GM18909 (cell line): ENCODE data around the gene IER3IP1.
"Not testable (repeated sequence)": the region's sequence is repeated elsewhere in the genome, so short reads cannot be mapped to it uniquely, and the experiment has no call there.

Experiments
- ATAC-seq: cut with Tn5 transposase; IDR thresholded peaks from one replicate; pipeline ENCODE4 v1.9.1; 2021; ENCODE audit warnings: mild to moderate bottlenecking; ENCODE audit not compliant: unreplicated experiment, poor library complexity

IER3IP1 gene

DNA sequence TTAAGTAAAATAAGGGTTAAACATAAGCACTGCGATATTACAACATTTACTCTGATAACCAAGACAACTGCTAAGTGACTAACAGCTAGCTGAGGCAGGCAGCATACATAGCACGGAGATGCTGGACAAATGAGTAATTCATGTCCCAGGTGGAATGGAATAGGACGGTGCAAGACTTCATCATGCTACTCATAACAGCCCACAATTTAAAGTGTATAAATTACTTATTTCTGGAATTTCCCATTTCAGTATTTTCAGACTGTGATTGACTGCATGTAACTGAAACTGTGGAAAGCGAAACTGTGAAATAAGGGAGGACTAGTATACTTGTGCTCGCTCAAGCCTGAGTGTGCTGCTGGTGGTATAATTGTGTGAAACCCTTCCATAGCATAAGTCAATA, 12.9 kb downstream of the IER3IP1 start:
- ATAC-seq = peak; percentile 83

DNA sequence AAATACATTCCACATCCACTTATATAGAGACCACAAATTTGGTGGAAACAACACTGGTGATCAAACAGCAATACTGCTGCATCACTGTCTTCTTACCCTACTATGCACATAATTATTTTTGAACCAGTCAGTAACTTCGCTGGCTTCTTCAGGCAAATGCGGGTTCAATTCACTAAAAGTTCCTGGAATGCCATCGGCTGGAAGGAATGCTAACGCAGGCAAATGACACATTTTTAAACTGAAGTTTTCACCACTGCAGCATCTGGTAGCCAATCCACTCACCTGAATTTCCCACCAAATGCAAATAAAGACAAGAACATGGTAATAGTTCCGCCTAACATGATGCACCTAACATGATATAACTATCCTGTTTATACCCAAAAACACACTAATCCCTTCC, 15.9 kb downstream of the IER3IP1 start:
- ATAC-seq = no peak

DNA sequence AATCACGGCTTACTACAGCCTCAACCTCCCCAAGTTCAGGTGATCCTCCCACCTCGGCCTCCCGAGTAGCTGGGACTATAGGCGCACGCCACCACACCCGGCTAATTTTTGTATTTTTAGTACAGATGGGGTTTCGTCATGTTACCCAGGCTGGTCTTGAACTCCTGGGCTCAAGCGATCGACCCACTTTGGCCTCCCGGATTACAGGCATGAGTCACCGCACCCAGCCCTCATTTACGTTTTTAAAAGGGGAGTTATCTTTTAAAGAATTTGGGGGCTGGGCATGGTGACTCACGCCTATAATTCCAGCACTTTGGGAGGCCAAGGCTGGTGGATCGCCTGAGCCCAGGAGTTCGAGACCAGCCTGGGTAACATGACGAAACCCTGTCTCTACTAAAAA, 17.8 kb downstream of the IER3IP1 start:
- not testable (repeated sequence) for ATAC-seq

DNA sequence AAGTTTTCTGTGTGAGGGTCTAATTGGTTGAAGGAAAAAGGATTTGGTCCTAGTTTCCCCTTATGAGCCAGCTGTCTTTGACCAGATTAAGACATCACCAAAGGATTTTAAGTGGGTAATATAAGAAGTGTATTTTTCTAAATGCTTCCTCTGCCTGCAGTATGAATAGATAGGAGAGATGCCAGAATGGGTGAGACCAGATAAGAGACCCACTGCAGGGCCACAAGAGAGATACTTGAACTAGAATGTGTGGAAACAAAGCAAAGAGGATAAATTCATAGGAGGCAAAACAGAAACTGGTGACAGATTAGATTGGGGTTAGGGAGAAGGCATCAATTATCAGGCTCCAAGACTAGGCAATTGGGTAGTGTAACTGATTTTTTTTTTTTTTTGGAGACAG, 24.7 kb downstream of the IER3IP1 start:
- ATAC-seq = no peak

DNA sequence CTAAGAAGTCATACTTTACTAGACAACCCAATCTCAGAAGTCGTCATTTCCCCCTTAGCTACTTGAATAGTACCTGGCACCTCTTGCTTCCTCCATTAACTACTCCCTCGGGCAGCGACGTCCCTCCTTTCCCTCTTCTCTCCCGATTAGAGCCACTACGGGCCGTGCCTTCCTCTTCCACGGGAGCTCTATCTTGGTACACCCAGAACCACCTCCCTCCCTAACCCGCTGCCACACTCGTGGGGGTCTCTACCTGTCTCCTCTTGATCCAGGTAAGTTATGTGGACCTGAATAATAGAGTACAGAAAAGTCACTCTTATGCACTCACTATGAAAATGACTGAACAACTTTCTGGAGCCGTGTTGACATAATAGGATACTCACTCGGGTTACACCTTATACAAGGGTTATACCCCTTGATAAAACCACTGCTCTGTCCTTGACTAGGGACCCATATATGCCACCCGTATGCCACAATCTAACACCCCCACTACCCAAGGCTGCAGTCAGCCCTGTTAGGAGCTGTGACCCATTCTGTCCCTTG, 25.3 kb downstream of the IER3IP1 start:
- ATAC-seq = peak; percentile 12

DNA sequence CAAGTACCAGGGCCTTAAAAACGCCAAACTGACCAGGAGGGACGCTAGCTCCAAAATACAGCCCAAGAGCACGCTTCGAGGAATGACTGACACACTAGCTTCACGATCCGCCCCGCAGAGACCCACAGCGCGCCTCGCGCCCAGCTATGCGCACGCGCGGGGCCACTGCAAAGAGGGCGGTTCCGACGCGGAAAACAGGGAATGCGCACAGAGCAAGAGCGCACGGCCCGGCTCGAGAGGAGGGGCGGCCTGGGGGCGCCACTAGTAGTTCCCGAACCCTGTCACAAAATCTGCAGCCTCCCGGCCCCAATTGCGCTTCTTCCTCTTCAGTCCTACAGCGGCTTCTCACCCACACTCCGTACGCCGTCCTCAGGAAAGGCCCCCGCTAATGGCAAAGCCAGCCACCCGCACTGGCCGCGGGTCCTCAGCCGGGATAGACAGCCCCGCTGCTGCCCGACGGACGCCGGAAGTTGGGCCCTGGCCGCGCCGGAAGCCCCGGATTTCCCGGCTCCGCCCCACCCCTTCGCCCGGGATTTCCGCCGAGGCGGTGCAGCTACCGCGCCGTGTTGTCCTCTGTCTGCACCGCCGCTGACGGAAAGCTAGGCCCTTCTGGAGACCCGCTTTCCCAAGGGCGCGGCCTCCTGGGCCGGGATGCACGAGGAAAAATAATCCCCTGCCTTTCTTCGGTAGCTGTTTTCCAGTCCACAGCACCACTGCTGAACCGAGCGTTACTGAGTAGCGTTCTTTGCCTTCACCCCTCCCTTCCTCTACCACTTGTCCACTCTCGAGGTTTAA, 25.9 kb downstream of the IER3IP1 start, which contains the start of gene HDHD2:
Gene HDHD2 (minus strand): TSS at position 472 of the 795 bp plus-strand sequence. CDS start 14,061 bp downstream, outside the sequence.
- peak; percentile 88 for ATAC-seq

DNA sequence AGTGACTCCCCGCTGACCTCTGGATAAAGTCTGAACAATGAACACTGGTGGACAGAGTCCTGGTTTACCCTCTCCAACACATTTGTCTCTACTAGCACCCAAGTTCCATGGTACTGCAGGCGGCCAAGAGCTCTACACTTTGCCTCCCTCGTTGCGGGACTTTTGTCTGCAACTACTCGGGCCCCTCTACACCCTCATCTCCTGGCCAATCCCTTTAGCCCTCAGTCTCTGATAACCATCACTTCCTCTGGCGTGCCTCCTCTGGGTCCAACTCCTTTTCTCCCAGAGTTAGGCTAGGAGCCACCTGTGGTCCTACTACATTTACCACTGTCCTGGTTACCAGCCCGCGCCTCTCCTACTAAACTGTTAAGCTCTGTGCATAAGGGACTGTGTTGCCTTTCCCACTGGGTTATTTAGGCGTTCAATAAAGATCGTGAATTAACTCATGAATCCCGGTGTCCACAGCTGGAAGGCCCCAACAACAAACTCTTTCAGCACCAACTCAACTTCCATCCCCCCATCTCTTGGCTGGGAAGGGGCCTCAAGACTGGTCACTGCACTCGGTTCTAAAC, 26.6 kb downstream of the IER3IP1 start:
- no peak for ATAC-seq

DNA sequence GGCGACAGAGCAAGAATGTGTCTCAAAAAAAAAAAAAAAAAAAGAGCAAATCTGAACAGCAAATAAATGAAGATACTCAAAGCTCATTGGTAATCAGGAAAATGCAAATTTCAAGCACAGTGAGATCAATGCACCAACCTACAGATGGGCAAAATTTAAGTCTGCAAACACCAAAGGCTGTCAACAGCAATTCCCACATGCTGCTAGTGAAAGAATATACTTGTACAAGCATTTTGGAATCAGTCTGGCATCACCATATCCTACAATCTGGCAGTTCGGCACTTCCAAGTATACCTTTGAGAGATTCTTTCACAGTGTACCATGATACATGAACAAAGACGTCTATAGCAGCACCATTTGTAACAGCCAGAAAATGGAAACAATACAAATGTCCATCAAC, 30.0 kb downstream of the IER3IP1 start:
- ATAC-seq = no peak

DNA sequence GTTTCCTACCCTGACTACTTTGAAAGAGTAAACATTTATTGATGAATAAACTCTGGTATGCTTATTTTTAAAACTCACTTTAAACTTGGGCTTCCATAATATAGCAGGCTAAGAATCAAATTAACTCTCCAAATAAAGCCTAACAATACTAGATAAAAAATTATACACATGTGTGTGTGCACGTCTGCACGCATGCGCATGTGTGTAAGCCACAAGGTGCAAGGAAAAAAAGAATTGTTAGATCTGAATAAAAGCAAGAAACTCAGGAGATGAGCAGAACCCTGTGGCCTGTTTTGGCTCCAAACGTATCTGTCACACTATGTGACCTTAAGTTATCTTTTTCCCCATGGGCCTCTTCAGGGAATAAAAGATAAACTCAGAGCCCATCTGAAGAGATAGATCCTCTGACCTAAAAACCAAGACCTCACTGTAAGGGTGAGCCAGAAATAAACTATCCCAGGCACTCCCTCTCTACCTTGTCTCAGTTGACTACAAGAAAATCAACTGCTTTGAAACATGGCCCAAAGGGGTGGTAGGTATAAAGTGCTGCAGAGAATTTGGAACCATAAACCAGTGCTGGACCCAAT, 32.2 kb downstream of the IER3IP1 start:
- no peak for ATAC-seq

DNA sequence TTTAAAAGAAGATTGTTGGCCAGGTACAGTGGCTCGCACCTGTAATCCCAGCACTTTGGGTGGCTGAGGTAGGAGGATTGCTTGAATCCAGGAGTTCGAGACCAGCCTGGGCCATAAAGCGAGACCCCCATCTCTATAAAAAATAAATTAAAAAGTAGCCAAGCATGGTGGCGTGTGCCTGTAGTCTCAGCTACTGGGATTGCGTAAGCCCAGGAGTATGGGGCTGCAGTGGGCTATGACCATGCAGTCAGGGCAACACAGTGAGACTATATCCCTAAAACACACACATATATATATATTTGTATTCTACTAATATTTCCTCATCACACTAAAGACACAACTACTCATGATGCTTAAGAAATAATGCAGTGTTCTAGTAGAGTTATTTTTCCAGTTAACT, 33.0 kb downstream of the IER3IP1 start:
- no peak for ATAC-seq

GRCh38 chr18:47141289-47141688, 34.9 kb downstream of the IER3IP1 start:
- ATAC-seq = no peak

GRCh38 chr18:47121146-47121545, 55.0 kb downstream of the IER3IP1 start:
- no peak for ATAC-seq

DNA sequence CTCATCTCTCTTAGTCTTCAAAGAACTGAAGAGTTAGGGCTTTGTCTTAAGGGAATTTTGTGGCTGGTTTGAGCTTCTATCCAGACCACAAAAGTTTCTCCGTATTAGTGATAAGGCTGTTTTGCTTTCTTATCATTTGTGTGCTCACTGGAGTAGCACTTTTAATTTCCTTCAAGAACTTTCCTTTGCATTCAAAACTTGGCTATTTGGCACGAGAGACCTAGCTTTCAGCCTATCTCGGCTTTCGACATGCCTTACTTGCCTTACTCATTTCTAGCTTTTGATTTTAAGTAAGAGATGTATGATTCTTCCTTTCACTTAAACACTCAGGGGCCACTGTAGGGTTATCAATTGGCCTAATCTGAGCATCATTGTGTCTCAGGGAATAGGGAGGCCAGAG, 55.7 kb downstream of the IER3IP1 start:
- peak; percentile 84 for ATAC-seq

- no peak for ATAC-seq
Observed at GRCh38 chr18:47118981-47119380, 57.2 kb downstream of the IER3IP1 start.

DNA sequence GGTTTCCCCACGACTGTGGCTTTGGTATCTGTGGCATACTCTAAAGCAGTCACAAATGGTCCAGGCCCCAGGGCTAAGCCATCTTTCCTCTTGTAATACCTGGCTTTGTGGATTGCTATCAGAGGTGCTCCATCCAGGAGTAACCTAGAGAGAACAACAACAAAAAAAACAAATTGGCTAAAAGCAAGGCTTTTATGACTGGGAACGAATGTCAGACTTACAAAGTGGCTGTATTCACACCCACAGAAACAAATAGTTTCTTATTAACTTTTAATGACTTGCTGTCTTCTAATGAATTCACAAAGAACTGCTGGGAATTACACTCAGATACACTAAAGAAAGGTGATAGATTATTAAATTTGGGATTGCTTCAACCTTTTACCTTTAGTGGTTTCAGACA, 61.0 kb downstream of the IER3IP1 start:
- no peak for ATAC-seq

- no peak for ATAC-seq
Observed at GRCh38 chr18:47113796-47114540, 62.2 kb downstream of the IER3IP1 start.

DNA sequence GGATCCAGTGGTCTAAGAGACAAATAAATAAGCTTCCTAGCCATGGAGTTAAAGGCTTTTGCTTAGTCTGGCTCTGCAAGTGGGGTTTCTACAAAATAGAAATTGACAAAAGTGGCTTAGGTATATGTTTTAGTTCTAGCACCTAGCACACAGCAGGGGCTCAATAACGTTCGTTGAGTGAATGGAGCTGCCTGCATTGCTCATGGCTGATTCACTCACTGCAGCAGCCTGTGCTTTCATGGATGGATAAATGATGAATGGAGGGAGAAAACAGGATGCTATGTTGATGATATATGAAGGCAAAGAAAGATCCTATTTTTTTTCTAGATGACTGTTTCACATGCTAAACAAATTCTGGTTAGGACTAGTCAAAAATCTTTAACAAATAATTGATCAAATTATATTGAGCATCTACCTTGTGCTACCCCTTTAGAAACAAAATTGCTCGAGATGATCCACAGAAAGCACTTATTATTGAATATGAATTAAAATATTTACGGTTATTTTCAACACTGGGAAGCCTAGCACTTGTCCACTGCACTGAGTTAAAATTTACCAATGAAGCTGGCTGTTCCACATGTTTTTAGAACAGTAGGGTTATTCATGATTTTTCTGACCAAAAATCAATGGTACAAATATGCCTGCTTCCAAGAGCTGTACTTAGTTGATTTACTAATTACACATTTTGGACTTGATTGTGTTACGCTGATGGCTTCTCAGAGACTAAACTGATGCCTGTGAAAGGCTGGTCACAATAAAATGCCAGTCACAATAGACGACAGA, 65.5 kb downstream of the IER3IP1 start:
- no peak for ATAC-seq

GRCh38 chr18:47109720-47110119, 66.4 kb downstream of the IER3IP1 start:
- ATAC-seq = no peak

- no peak for ATAC-seq
Observed at GRCh38 chr18:47108998-47109405, 67.2 kb downstream of the IER3IP1 start.

DNA sequence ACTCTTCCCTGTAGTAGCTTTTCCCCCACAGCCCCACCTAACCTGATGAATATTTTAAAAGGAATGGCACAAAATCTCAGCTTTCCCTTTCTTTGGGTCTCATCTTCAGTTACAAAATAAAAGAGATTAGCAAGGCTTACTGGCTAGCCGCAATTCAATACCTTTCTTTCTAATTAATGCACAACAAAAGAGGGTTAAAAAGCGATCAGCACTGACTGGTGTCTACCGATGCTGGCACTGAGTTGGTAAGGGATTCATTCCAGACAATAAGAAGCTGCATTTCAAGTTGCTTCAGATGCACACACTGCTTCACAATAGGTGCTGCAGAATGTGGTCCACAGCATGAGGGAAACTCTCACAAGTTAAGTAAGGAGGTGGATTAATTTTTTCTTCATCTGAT, 67.8 kb downstream of the IER3IP1 start:
- ATAC-seq = no peak
